Embryonic facial prominence (tissue), 1 donor: ENCODE measurements around the gene GPR62.
"Not testable (repeated sequence)": the region's sequence is repeated elsewhere in the genome, so short reads cannot be mapped to it uniquely, and the experiment has no call there.

ENCODE experiments used
- DNase-seq: peaks from one replicate; pipeline ENCODE4 v3.0.0-alpha.2; 2016; ENCODE audit errors: extremely low spot score

The GPR62 gene, protein sequence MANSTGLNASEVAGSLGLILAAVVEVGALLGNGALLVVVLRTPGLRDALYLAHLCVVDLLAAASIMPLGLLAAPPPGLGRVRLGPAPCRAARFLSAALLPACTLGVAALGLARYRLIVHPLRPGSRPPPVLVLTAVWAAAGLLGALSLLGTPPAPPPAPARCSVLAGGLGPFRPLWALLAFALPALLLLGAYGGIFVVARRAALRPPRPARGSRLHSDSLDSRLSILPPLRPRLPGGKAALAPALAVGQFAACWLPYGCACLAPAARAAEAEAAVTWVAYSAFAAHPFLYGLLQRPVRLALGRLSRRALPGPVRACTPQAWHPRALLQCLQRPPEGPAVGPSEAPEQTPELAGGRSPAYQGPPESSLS

DNA sequence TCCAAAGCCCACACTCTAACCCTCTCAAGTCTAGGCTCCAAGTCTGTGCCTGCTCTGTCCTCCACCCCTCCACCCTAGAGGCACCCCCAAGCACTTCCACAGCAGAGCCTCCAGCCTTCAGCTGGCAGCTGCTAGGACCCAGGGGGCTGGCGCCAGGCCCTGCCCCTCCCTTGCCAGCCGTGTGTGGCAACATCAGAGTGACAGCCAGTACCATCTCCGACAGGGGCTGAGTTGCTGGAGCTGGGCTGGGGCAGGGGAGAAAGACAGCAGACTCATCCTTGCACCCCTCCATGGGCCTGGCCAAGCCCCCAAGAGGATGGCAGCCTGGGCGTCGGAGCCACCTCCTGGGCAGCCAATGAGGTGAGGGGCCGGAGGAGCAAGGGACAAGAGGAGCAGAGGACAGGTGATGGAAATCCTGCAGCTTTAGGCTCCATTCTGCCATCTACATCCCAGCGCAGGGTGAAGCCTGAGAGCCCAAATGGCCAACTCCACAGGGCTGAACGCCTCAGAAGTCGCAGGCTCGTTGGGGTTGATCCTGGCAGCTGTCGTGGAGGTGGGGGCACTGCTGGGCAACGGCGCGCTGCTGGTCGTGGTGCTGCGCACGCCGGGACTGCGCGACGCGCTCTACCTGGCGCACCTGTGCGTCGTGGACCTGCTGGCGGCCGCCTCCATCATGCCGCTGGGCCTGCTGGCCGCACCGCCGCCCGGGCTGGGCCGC lies at the start of gene GPR62:
GPR62 (plus strand) TSS at position 207 of the 718 bp plus-strand sequence; CDS start at position 479, 272 bp downstream.
- DNase-seq = no peak

GRCh38 chr3:51908026-51908425 lies 47.2 kb upstream of the GPR62 start:
- no peak for DNase-seq

GRCh38 chr3:51916418-51916817 lies 38.8 kb upstream of the GPR62 start:
- no peak for DNase-seq

GRCh38 chr3:51921081-51921578 lies 34.1 kb upstream of the GPR62 start:
- DNase-seq = no peak

DNA sequence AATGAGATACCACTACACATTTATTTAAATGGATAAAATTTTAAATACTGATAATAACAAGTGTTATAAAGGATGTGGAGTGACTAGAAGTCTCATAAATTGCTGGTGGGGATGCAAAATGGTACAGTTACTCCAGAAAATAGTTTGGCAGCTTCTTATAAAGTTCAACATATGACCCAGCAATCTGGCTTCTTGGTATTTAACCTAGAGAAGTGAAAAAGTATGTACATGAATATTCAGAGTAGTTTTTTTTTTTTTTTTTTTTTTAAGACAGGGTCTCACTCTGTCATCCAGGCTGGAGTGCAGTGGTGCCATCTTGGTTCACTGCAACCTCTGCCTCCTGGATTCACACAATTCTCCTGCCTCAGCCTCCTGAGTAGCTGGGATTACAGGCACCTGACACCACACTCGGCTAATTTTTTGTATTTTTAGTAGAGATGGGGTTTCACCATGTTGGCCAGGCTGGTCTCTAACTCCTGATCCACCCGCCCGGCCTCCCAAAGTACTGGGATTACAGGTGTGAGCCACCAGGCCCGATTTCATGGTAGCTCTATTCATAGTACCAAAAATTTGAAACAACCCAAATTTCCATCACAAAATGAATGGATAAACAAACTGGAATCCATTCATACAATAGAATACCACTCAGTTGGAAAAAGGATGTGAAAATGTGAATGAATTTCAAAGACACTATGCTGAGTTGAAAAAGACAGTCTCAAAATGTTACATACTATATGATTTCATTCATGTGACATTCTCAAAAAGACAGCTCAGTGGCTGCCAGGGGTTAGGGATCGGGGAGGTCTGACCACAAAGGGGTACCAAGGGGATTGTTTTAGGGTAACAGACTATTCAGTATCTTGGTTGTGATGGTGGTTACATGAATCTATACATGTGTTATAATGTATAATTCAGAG lies 27.9 kb upstream of the GPR62 start:
- DNase-seq = no peak

DNA sequence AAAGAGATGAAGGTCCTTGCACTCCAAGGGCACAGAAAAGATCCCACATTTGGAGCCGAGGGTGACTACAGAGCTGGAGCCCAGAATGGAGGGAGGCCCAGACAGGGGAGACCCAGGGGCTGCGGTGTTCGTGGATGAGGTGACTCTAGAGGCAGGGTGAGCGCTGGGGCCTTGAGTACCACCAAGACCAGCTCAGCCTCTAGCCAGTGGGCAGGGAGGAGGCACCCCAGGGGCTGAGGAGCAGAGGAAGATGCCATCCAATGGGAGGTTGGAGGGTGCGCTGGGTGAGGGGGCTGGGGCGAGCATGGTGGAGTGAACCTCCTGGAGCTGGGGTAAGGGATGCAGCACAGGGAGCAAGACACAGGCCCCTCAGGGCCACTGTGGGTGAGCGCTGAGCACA lies 26.7 kb upstream of the GPR62 start:
- no peak for DNase-seq

- not testable (repeated sequence) for DNase-seq
Measured at GRCh38 chr3:51928981-51929380, 26.2 kb upstream of the GPR62 start.

DNA sequence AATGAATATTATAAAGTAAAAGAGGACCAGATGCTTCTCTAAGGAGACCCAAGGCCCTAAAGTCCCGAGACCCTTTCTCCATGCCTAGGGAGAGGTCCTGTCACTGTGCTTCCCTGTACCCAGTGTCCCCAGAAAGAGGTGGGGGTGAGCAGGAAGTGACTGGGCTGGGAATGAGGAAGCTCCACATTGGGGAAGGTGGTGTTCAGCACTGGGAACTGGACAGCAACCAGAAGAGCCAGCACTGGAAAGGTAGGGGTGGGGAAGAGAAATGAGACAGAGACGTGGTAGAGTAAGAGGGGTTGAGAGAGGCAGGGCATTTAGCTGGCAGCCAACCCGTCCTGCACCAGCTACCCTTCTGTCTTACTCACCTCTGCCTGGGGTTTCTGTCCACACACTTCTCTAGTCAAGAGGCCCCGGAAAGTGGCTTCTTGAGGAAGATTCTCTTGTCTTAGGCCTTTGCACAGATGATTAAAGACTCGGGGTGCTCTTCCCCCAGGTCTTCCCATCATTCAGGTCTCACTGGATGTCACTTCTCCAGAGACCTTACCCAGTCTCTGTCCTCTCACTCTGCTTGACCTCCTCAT lies 25.7 kb upstream of the GPR62 start:
- no peak for DNase-seq

DNA sequence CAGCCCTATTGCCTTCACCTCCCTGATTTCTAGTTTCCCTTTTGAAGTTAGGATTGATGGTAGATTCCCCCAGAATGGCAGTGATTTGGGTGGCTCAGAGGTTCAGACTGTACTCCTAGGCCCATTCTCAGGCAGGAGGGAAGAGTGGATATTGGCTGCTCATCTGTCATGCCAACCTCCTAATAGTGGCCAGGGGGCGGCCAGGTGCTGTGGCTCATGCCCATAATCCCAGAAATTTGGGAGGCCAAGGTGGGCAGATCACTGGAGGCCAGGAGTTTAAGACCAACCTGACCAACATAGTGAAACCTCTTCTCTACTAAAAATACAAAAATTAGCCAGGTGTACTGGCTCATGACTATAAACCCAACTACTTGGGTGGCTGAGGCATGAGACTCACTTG lies 24.7 kb upstream of the GPR62 start:
- no peak for DNase-seq

DNA sequence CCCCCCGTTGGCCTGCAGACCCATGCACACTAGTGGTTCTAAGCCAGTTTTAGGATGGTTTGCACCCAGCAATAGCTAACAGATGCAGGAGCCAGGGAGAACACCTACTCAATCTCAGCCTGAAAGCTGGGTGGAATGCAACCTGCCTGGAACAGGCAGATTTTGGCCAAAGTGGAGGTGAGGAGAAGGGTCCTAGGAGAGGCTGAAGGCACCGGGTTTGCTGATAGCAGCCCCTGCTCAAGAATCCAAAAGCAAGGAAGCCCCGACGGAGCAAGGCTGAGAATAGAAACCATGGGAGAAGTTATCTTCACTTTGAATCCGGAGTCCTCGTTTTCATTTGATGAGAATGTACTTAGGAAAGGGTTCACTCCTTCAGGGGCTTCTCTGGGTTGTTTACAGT lies 23.4 kb upstream of the GPR62 start:
- no peak for DNase-seq

DNA sequence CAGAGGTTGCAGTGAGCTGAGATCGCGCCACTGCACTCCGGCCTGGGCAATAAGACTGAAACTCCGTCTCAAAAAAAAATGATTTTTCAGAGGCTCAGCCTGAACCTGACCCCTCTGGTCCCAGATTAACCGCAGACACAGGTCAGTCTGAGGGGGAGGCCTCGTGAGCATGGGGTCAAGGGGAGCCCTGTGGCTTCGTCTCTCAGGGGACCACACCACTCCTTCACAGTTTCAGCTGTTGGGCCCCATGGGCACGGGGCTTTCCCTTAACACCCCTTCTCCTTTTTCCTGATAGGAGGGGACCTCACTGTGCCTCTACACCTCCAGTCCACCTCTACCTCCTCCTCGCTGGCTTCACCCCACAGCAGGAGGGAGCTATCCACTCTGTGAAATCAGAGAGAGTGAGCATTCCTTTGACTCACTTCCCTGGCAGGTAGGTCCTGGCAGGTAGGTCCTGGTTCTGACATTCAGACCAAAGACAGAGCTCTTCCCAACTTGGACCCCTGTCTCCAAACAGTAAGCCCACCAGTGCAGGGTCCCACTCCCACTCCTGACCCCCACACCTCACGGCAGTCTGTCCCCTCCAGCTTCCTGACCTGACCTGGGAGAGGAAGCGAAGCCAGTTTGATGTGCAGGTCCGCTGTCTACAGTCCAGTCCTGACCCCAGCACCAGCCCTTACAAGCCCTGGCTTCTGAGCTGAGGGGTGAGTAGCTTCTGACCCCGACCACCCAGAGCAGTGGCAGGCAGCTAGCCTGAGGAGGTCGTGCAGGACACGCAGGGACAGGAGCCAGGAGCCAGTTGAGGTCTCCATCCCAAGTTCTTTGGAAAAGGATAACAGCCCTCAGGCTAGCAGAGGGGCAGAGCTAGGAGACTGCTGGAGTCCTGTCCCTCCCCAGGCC lies 22.5 kb upstream of the GPR62 start:
- no peak for DNase-seq

DNA sequence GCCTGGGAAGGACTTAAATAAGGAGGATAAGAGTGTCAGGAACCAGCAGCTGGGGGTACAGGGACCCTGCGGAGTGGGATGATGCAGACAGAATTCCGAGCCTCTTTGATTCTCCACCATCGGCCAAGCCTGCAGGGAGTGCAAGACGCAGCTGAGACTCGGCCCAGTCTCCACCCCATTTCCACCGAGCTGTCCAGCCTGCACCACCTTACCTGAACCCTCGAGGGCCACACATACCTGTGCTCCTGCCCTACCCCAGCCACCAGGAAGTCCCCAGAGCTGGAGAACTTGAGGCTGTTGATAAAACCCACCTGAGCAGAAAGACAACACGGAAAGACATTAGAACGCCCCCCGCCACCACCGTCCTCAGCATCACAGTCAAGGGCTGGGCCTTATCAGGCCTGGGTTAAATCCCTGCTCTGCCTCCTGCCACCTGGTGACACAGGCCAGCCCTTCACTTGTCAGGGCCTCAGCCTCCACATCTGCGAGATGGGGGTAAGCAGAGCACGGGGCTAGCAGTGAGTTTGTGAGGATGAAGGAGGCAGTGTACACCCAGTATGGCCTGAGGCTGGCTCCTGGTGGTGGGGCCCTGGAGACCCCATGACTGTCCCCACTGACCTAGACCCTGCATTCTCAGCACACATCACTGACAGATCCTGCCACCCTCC lies 21.6 kb upstream of the GPR62 start:
- no peak for DNase-seq

DNA sequence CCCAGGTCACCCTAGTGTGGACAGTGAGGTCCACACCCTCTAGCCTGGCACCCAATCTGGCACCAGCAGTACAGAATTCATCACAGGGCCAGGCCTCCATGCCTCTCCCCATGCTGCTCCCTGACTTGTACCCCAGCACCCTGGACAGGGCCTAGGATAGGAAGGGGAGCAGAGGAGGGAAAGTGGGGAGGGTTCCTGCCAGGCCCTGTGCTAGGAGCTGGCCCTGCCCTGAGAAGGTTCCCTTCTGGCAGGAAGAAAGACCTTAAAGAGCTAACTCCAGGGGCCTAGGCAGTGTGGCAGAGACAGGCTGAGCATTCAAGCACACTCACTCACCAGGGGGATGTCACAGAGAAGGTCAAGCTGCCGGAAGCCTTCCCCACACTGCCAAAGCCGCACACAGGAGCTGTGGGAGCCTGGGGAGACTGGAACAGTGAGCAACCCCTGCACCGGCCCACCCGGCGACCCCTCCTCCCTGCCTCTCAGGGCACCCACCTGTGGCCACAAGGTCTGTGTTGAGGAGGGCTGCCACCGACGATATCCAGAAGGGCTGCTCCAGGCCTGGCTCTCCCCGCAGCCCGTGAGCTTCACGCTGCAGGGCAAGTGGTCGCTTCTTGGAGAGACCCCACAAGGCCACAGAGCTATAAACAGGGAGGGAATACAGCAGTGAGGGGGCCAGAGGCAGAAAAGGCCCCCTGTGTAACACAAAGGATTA lies 20.9 kb upstream of the GPR62 start:
- DNase-seq = no peak

DNA sequence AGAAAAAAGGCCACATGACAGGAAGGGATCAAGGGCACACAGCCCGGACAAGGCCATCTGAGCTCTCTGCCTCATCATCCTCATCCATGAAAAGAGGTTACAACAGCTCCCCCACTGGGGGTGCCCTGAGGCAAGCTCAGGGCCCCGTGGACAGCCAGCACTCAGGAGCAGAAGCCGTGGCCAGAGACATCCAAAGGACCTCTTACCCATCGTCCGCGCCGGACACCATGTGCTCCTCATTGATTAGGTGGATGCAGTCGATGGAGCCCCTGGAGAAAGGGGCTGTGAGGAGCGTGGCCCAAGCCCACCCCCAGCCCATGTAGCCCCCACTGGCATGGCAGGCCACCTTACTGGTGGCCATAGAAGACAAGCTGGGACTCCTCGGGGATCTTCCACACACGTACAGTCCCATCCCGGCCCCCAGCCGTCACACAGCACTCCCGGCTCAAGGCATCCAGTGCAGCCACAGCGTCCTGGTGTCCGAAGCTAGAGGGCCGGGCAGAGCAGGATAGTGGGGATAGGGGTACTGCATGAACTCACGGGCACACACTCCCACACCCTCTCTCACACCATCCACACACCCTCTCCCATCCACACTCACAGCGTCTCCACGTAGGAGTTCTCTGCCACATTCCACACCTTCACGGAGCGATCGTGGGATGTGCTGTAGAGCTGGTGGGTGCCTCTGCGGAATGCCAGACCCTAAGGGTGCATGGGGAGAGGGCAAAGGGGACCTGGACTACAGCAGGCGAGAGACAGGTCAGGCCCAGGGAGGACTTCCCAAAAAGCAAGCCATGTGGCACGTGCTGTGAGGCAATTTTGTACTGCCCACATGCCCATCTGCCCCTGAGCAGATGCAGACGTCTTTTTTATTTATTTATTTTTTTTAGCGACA lies 19.9 kb upstream of the GPR62 start:
- DNase-seq = no peak

- DNase-seq = no peak
Measured at GRCh38 chr3:51935886-51936755, 19.1 kb upstream of the GPR62 start.

GRCh38 chr3:51937014-51937413 lies 18.2 kb upstream of the GPR62 start:
- no peak for DNase-seq
